HG02610 (cell line): Measurements from ENCODE around the gene DCUN1D4.

Source experiments
- ATAC-seq: cut with Tn5 transposase; IDR thresholded peaks from one replicate; pipeline ENCODE4 v1.9.1; 2021; ENCODE audit warnings: mild to moderate bottlenecking, moderate library complexity; ENCODE audit not compliant: unreplicated experiment

Gene DCUN1D4

DNA sequence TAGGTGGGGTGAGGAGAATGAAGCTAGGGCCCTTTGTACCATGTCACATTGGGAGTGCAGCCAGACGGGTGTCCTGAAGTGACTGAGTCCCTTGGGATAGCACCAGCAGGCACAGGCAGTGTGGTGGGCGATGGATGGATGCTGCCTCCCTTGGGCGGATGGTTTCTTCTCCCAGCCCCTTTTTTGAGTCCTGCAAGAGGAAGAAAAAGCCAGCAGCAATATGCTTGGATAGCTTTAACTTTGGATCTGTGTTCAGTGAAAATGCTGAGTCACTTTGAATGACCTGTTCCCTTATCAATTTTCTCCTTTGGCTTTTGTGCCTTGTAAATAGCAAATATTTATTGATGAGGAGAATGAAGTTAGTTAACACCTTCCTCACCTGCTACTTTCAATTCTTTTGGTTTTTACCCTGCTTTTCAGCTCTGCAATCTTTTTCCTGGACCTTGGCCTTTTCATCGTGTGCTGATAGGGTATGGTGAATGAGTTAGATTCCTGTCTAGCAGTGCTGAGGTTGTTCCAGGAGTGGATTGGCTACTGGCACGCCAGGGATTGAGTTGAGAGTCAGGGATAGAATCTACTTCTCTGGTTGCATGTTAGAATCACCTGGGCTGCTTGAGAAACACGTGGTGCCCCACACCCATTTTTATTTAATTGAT lies 10.2 kb downstream of the DCUN1D4 start:
- no peak for ATAC-seq

DNA sequence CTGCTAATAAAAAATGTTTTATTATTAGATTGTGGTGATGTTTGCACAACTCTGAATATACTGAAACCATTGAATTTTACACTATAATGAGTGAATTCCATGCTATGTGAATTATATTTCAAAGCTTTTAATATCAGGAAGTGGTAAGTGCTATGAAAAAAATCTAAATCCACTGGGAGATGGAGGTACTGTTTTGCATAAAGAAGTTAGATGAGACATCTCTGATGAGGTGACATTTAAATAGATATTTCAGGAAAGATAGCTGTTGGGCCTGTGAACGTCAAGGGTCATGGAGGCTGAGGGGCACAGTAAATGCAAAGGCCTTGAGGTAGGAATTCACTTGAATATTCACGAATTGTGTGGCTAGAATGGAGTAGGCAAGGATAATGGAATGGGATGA lies 12.3 kb downstream of the DCUN1D4 start:
- ATAC-seq: no peak

DNA sequence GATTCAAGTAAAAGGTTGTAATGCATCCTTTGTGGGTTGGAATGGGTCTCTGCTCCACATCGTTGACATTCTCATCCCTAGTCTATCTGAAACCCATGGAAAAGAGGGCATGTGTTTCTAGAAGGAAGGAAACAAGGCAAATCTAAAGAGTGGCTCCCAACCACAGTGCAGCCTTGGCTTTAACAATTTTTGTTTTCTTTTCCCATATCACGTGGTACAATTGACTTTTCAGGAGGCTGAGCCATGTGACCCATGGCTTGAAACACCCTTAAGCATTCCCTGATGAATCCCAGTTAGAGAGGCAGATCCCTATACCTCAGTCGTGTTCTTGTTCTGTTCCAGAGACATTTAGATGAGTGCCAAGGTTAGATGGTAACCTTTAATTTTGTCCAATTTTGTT lies 12.8 kb downstream of the DCUN1D4 start:
- ATAC-seq: no peak

DNA sequence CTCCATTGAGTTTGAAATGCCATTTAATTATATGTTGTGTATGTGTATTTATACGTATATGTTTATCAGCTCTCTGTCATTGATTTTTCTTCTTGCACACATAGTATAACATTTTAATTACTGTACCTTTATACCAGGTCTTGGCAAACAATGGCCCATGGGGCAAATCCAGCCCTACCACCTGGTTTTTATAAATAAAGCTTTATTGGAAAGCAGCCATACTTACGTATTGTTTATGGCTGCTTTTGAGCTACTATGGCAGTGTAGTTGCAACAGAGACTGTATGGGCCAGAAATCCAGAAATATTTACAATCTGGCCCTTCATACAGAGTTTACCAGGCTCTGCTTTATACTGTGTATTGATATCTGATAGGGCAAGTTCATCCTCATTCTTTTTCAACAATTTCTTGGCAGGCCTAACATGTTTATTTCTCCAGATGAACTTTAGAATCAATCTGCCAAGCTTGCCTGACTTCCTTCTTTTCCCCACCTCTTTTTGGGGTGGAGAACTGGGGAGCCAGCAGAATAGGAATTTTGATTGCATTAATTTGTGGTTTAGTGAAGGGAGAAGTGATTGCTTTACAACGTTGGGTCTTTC lies 15.8 kb downstream of the DCUN1D4 start:
- no peak for ATAC-seq

DNA sequence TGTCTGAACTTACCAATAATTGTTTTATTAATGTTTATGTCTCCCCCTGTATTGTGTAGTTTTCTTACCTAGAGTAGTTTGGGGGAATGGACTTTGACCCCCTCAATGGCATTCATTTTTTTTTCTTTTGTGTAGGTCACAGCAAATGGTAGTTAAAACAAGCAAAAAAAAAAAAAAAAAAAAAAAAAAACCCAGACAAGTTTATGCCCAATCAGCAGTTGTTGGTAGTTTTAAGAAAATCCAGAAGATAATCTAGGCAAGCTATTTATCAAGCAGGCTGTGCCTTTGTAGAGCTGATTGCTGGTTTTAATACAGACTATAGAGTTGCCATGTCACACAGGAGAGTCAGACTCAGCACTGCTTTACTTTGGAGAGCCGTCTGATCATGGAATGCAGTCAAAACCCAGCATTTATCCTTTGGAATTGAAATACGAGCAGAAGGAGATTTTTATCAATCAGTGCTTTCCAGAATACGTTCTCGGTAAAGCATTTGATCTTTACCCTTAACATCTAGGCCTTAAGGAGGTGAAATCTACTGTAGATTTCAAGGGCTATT lies 16.6 kb downstream of the DCUN1D4 start:
- ATAC-seq: no peak

DNA sequence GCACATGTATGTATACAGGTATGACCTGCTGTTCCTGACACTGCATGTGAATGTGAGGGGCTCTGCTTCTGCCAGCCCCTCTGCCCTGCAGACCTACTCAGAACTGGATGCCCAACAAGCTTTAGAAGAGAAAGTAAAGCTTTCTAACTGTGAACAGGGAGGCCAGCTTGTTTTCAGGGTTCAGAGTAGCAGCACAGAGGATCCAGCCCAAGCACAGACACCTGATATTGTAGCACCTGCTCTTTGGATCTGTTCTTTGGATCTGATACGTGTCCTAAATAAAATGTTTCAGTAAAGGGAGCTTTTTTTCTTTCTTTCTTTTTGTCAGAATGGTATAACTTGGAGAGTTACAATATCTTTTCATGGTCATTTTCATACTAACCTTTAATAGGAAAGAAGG lies 19.2 kb downstream of the DCUN1D4 start:
- ATAC-seq: no peak

DNA sequence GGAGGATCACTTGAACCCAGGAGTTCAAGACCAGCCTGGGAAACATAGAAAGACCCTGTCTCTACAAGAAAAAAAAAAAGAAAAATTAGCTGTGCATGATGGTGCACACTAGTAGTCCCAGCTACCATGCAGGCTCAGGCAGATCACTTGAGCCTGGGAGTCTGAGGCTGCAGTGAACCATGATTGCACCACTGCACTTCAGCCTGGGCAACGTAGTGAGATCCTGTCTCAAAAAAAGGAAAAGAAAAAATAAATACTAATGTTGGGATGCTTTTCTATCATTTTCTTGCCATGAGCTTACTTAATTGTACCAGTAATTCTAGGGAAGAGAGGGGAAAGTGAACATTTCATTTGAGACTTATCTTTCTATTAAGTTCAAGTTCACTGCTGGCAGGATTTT lies 19.8 kb downstream of the DCUN1D4 start:
- no peak for ATAC-seq

DNA sequence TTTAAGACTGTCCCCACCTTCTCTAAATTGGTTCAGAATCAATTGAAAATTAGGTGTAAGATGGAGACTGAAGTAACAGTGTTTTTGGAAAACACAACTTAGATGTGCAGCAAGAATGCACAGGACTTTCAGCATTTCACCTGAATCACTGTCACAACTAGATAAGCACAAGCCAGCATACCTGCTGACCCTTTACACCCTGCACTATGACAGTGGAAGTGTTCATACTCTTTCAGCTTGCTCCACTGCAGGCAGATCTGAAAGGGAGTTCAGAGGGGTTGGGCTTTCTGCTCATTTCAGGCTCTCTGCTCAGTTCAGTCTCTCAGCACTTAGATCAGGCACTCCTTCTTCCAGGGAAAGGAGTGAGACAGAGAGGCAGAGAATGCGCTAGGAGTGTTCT lies 22.8 kb downstream of the DCUN1D4 start:
- no peak for ATAC-seq

DNA sequence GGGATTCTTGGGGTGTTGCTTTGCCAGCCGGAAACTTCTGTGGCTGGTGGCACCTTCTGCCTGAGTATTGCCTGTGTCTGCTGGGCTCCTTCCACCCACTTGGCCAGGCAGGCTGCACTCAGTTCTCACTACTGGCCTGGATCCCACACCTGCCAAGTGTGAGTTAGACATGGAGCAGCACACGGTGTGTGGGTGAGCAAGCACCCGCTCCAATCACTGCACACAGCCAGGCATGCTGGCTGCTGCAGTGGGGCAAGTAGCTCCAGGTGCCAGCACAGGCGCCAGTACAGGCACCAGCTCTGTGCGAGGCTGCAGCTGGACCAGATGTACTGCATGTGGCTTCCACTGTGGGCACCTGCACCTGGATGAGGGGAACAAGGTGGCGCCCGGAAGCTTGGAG lies 23.9 kb downstream of the DCUN1D4 start:
- no peak for ATAC-seq

DNA sequence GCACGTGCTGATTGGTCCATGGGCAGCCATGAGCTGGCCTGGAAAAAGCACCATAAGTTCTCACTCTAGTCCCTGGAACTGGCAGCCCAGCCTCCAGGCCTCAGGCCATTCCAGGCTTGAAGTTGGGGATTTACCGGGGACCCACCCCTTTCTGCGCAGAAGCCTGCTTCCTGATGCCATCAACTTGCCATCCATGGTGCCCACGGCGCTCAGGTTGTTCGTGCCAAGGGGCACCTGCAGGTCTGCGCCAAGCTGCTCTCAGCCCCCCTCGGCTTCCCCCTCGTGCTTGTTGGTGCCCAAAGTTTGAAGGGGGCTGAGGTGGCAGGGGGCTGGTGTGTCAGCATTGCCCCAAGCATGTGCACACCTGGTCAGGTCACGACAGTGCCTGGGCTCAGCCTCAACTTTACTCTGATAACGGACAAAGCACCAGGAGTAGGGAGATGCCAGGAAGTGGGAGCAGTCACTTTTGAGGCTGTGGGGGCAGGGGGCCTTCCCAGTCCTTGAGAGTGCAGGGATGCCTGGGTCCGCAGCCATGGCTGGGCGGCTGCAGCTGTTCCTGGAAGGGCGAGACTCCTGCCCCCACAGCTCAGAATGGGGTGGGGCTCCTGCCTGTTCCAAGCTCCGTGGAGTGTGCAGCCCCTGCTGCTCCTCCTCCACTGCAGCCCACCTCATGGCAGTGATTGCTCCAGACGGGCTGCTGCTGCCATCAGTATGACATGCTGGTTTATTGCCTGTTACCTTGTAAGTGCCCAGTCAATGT lies 24.9 kb downstream of the DCUN1D4 start:
- no peak for ATAC-seq

DNA sequence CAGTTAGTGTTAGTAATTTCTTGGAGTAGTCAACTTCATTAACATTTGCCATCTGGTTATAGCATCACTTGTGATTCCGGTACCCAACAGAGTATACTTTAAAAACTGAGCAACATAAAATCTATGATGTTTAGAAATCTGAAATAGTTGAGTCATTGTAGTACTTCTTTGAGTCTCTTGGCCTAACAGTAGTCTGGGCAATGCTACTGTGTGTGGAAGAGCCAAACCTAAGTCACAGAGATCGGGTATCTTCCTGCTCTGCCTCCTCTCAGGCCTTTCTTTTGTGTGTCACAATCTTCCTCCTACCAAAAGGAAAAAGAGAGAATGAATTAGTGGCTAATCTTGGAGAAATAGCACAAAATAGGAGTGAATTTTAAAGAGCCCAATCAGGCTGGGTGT lies 25.5 kb downstream of the DCUN1D4 start:
- ATAC-seq: no peak

DNA sequence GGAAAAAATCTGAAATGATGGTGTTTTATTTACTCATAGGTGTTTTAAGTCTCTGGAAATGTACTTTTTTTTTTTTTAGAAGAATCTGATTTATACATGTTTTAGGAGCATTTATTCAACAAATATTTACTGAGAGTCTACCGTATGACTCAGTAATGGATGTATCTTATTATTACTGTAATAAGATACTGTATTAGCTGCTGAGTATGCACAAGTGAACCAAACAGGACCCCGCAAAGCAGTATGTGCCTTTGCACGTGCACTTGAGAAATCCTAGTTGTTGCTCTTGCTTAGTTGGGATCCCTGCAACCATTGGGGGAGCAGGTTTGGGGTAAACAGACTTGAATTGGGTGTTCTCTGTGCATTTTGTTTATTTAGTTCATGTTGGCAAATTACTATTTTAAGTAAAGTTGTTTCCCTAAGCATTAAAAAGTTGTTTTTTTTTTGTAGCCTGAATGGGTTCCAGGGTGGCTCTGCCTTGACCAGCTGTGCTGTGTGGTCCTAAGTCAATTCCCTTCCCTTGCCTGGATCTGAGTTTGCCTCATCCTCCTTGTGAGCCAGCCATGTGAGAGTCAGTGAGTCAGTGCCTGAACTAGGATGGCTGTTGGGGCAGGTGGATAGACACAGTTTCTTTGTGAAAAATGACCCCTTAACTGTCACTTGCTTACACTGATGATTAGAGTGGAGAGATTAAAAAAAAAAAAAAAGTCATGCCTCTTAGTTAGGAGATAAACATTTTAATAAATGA lies 27.7 kb downstream of the DCUN1D4 start:
- ATAC-seq: no peak

DNA sequence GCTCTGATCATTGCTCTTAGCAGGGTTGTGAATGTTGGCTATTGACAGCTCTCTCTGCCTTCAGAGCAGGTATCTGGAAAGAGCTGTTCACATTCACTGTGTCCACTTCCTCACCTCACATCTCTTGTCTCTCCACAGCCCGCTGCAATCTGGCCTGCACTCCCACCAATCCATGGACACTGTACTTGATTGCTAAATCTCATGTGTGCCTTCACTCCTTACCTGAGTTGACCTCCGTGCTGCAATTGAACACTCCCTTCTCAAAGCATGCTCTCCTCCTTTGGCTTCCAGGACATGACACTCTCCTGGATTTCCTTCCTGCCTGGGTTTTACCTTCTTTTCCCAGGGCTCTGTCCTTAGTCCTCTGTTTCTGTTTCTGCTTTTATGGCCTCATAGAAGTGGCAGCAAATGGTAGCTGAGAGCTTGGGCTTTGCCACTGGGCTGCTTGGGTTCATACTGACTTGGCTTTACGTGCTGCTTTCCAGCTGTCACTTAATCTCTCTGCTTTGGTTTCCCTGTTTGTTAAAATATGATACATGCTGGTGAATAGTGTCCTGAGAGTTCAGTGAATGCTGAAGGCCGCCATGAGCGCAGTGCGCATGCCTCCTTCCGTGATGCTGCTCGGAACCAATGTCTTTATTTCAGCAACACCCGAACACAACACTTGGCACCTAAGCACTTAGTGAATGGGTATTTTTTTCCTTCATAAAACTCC lies 29.5 kb downstream of the DCUN1D4 start:
- no peak for ATAC-seq

DNA sequence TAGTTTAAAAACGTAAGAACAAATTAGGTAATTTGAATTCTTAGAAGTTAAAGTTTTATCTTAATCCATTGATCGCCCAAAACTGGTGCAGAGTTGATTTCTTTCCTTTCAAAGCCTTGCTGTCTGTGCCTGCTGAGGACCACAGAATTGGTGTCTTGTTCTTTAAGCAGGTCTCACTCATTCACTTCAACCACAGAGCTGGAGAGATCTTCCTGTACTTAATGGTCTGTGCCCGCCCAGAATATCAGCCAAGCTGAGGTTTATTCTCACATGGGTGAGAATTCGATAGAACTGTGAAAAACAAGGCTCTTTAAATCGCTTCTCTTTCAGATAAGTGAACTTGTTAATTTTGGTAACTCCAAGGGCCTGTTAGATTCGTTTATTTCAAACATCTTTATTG lies 31.6 kb downstream of the DCUN1D4 start:
- no peak for ATAC-seq

DNA sequence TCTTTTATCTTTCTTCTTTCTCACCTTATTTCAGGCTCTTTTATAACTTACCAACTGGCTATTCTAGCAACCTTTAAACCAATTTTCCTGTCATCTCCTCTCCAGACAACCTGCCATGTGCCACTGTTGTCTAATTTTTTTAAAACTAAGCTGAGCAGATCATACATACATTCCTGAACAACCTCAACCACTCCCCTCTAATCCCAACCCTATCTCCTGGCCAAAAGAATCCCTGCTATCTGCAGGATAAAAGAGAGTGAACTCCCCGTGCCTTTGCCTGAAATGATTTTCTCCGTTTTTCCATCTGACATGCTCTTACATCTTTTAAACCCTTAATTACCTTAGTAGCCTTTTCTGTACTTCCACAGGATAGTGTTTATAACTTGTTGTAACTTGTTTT lies 35.5 kb downstream of the DCUN1D4 start:
- ATAC-seq: no peak

DNA sequence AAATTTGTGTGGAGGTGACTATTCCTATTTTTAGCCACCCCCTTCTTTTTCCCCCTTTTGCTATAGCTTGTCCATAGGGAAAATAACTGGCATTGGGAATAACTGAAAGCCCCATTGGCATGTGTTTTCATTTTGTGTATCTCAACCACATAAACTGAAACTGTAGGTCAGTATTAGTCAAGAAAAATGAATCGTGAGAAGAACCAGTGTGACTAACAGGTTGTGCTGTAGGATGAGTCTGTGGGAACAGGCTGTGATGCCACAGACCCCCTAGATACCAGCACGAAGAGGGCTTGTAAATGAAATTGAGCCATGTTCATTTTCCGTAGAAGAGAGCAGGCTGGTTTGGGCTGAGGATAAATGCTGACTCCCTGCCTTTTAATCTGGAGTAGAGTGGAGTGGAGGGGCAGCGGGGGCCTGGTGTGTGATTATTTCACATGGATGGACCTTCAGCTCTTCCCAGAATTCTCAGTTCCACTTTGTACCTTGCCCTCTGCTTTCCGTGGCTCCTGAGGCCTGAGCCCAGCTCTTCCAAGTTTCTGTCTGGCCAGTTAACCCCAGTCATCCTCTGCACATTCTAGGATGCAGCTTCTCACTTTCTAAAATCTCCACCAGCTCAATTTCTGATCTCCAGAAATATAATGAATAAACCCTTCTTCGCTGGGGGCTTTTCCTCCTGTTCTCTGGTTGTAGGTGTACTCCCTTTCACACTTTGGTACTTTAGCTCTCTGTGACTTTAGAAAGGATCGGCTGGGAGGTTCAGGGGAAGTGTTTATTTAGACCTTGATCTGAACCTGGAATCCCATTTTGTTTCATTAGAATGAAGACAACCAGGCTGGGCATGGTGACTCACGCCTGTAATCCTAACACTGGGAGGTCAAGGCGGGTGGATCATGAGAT lies 37.3 kb downstream of the DCUN1D4 start:
- no peak for ATAC-seq

DNA sequence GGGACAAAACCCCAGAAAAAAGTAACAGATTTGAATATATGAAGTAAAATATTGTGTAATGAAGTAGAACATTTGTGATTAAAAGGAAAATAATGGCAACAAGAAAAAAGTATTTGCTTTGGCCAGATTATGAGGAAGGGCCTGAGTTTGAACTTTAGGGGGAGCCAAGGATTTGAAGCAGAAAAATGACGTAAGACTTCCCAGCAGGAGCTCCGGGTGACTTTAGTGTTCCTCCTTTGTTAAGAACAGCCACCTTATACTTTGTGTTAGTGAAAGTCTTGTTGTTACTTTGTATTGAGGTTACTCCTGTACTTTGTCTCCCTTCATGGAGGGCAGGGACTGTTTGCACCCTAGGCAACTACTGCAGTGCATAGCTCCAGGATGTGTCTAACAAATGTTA lies 41.1 kb downstream of the DCUN1D4 start:
- ATAC-seq: no peak

DNA sequence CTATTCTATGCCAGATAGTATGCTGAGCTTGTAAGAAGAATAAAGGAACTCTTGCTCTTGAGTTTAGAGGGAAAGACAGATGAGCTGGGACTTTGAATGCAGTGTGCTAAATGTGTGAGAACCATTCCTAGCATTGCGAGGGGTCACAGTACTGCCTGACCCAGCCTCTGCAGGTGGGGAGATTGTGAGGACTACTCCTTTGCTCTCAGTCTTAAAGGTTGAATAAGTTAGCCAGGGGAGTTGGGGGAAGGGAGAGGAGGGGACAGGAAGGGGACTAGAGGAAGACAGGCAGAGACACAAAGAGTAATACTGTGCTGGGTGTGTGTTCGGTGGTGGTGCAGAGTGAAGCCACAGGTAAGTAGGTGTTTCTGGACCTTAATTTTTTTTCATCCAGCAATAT lies 41.7 kb downstream of the DCUN1D4 start:
- no peak for ATAC-seq

DNA sequence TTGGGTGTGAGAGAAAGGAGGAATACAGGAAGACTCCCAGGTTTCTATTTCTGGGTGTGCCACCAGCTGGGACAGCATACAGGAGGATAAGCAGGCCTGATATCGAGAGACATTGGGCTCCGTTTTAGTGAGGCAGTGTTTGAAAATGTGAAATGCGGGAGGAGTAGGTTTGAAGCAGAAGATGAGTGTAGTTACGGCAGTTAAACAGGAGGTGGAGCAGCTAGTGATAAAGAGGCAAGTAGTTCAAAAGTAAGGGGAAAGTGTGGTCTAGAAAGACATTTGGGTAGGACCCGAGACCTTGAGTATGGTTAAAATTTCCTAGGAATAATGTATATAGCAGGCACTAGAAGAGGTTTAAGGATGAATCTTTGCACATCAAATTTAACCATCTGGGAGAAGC lies 42.4 kb downstream of the DCUN1D4 start:
- no peak for ATAC-seq

DNA sequence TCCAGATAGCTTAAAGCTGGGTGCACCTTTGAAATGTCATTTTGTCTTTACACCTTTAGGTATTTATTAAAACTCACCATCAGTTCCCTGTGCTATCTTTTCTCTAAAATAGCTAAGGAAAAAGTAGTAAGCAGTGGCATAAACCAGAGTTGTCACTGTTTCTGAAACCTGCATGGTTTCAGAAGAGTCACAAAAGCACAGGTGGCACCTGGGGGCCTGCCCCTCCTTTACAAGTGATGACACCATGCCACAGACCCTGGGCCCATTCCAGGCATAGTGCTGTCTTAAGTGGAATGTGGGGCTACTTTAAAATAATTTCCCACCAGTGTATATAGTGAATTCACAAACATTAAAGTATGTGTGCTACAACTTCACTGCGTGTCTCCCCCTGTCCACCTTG lies 47.8 kb downstream of the DCUN1D4 start:
- ATAC-seq: no peak
